ENCODE measurements around the gene SEMA3C.

- TF ChIP-seq CTCF (IDR thresholded peaks at IDR 0.05) (no peak), POLR2AphosphoS5 (IDR thresholded peaks at IDR 0.05; ENCODE audit: low read depth, low read length) (no peak), SIN3A (IDR thresholded peaks at IDR 0.05; ENCODE audit: borderline replicate concordance, insufficient read depth, low read depth, low read length) (no peak), REST (IDR thresholded peaks at IDR 0.05; ENCODE audit: insufficient read depth in 1 of 2, low read depth in 2 of 2, low read length in 1 of 2) (no peak), TCF7L2 (IDR thresholded peaks at IDR 0.05; ENCODE audit: low read depth, low read length) (no peak)
These were observed 184.8 kb downstream of the SEMA3C start for GRCh38 chr7:80734011-80734410.

Data from Panc1 (cell line).